Cardiac muscle cell (in vitro differentiated cells and primary cell): ENCODE data around the gene SLC9C1. TPM values are rescaled to one million over a fixed set of nuclear protein-coding genes. Genes with fewer than 3 reads are reported as not detected.

Source experiments
- DNase-seq, 2 donors: peaks; one replicate each; pipeline versions ENCODE4 v3.0.0 to v3.0.0-alpha.2; 2010 to 2017; ENCODE audit warnings: low read depth in 1 of 2, low spot score in 1 of 2
- H3K27ac ChIP-seq: fragments of 200-600 bp; sonication (generic); 2 replicates; pipeline ENCODE4 v1.5.1; 2016
- H3K27me3 ChIP-seq: fragments of 200-600 bp; sonication (generic); 2 replicates; pipeline ENCODE4 v1.6.0; 2016; ENCODE audit warnings: control low read depth
- H3K36me3 ChIP-seq: fragments of 200-600 bp; sonication (generic); 2 replicates; pipeline ENCODE4 v1.5.1; 2016; ENCODE audit warnings: control low read depth
- H3K4me1 ChIP-seq: fragments of 200-600 bp; sonication (generic); 2 replicates; pipeline ENCODE4 v1.8.1; 2017; ENCODE audit warnings: low read depth, mild to moderate bottlenecking, mixed run types
- H3K4me3 ChIP-seq: fragments of 200-600 bp; sonication (generic); 2 replicates; pipeline ENCODE4 v1.5.1; 2016; ENCODE audit warnings: mild to moderate bottlenecking
- H3K9me3 ChIP-seq: fragments of 200-600 bp; sonication (generic); 2 replicates; pipeline ENCODE4 v1.5.1; 2017; ENCODE audit warnings: low read depth, mild to moderate bottlenecking, control low read depth
- polyA plus RNA-seq: library from polyadenylated mRNA; unstranded; fragments of >200 nt; fragmentation: Nextera tagmentation; extraction: Ambion mirVana; gene quantifications from 2 replicates; pipeline ENCODE4 v1.2.1, GENCODE V29; 2016
- total RNA-seq: library from RNA; depleted of rRNA; stranded (reverse); fragments of >200 nt; gene quantifications from 2 replicates; pipeline ENCODE4 v1.2.3, GENCODE V29; 2016
- TF ChIP-seq, protein P1 (sequence below): IDR thresholded peaks from 2 replicates; pipeline ENCODE4 v1.5.1; 2012; ENCODE audit warnings: low read depth, mild to moderate bottlenecking, low read length

SLC9C1 gene
- total and polyA plus RNA-seq, 2 experiments from 2014 or later = 0.12 to 0.22 TPM

DNA sequence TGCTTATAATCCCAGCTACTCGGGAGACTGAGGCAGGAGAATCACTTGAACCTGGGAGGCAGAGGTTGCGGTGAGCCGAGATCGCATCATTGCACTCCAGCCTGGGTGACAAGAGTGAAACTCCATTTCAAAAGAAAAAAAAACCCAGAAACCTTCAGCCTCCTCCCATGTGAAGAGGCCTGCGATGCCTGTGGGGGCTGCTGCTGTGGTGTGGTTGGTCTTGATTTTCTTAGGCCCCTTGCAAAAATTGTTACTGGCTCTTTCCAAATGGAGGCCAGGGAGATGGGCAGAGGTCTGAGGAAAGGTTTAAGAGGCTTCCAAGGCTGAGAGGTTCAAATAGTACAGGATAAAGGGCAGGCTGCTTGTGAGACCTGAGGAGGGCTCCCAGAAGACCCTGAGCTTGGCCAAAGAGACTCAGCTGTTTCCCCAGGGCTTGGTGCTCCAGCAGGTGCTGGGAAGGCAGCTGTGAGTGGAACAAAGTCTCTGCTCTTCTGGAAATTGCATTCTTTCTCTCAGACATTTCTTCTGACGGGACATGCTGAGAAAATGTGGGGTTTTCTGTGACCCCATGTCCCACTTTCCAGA lies 179.3 kb downstream of the SLC9C1 start:
- no peak overlapping the region for H3K27ac ChIP-seq
- no peak for DNase-seq
- H3K4me3 ChIP-seq = no peak overlapping the region
- H3K4me1 ChIP-seq = peaks cover 10% of the 10 kb centered on the region
- TF ChIP-seq, protein P1, sequence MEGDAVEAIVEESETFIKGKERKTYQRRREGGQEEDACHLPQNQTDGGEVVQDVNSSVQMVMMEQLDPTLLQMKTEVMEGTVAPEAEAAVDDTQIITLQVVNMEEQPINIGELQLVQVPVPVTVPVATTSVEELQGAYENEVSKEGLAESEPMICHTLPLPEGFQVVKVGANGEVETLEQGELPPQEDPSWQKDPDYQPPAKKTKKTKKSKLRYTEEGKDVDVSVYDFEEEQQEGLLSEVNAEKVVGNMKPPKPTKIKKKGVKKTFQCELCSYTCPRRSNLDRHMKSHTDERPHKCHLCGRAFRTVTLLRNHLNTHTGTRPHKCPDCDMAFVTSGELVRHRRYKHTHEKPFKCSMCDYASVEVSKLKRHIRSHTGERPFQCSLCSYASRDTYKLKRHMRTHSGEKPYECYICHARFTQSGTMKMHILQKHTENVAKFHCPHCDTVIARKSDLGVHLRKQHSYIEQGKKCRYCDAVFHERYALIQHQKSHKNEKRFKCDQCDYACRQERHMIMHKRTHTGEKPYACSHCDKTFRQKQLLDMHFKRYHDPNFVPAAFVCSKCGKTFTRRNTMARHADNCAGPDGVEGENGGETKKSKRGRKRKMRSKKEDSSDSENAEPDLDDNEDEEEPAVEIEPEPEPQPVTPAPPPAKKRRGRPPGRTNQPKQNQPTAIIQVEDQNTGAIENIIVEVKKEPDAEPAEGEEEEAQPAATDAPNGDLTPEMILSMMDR = no peak
- H3K9me3 ChIP-seq = no peaks in the 10 kb centered on the region
- H3K36me3 ChIP-seq = peaks cover 6% of the 10 kb centered on the region
- H3K27me3 ChIP-seq = no peaks in the 10 kb centered on the region

DNA sequence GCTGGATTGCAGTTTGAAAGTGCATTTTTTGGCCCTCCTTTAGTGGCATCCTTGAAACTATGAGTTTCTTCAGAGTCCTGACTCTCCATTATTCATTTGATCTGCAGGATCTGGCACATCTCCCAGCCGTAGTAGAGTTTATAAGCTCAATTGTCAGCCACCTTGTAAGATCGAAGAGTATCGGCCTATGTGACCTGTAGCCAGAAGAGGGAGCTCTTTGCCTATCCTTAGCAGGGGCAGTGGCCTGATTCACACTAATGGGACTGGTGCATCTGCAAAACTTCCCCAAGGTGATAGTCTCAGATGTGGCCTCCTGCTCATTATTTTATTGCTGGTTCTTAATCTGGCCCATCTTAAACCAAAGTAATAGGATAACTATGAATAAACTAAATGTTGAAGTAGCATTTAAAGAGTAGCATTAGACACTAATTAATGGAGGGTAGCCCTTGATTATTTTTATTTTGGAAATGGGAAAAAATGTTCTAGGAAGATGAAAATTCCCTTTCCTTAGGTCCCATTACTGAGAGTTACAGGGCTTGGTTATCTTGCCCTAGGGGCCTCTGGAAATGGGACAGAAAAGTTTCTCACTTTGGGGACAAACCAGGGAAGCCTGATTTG lies 182.1 kb downstream of the SLC9C1 start:
- peak; percentile 80 to 85 for DNase-seq
- no peaks in the 10 kb centered on the region for H3K9me3 ChIP-seq
- H3K27me3 ChIP-seq = no peaks in the 10 kb centered on the region
- TF ChIP-seq, protein P1 = peak; percentile 92
- H3K4me3 ChIP-seq = no peak overlapping the region
- peaks cover 4% of the 10 kb centered on the region for H3K36me3 ChIP-seq
- H3K4me1 ChIP-seq = peaks cover 10% of the 10 kb centered on the region
- no peak overlapping the region for H3K27ac ChIP-seq

DNA sequence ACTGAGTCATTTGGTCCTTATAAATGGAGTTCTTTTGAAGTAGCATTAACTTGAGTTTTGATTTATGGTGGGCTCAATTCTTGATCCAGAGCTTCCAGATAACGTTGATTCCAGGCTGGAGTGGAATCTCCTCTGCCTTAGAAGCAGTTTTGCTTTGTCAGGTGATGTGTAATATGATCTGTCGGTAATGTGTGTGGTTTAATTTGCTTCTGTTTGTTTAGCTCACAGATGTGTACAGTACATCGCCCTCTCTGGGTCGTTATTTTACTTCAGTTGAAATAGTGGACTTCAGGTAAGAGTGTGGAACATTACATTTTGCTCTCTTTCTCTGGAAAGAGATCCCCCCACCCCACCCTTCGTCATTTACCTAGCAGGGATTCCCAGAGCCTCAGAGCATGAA lies 184.7 kb downstream of the SLC9C1 start:
- no peaks in the 10 kb centered on the region for H3K27me3 ChIP-seq
- no peak overlapping the region for H3K27ac ChIP-seq
- TF ChIP-seq, protein P1 = no peak
- no peaks in the 10 kb centered on the region for H3K9me3 ChIP-seq
- no peak overlapping the region for H3K4me3 ChIP-seq
- H3K4me1 ChIP-seq = no peaks in the 10 kb centered on the region
- DNase-seq = no peak
- H3K36me3 ChIP-seq = no peaks in the 10 kb centered on the region

DNA sequence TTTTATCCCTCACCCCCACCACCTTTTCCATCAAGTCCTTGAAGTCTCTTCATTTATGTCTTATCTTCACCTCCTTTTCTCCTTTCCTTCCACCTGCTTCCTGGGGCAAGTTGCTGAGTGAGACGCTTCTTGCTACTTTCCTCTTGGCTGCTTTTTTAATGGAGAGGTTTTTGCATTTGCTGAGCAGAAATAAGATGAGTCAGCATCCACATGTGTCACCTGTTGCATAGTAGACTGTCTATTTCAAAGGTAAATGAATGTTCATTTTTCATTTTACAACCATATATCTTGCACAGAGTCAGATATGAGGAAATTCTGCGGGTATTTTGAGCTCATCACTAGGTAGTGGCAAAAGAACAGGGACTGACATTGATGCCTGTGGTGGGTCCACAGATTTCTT lies 189.2 kb downstream of the SLC9C1 start:
- TF ChIP-seq, protein P1 = no peak
- Histone ChIP-seq H3K27me3 (no peaks in the 10 kb centered on the region), H3K27ac (no peak overlapping the region), H3K4me3 (no peak overlapping the region), H3K36me3 (no peaks in the 10 kb centered on the region), H3K4me1 (peaks cover 4% of the 10 kb centered on the region), H3K9me3 (no peaks in the 10 kb centered on the region)
- no peak for DNase-seq

DNA sequence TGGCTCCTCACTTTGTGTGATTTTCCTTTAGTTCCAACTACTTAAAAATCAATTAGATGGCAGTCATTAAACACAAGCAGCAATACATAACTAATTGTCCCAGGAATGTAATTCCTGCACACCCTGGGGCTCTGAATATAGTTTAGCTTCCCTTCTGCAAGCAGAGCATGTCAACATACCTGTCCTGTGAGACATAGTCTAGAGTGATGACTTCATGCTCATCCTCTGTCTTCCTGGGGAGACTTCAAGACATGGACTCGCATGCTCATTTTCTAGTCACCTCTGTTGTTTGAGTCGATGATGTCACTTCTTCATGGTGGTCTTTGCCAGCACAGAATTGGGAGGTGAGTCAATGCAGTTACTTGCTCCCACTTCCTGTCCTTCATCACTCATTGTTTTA lies 192.1 kb downstream of the SLC9C1 start:
- peak in 1 of 2 donors; percentile 34 for DNase-seq
- peaks cover 4% of the 10 kb centered on the region for H3K4me1 ChIP-seq
- H3K27me3 ChIP-seq = no peaks in the 10 kb centered on the region
- no peak overlapping the region for H3K4me3 ChIP-seq
- no peak overlapping the region for H3K27ac ChIP-seq
- TF ChIP-seq, protein P1 = no peak
- H3K36me3 ChIP-seq = no peaks in the 10 kb centered on the region
- no peaks in the 10 kb centered on the region for H3K9me3 ChIP-seq
